GM19324 (cell line): ENCODE data around the gene OR8K1.

Source experiments
- ATAC-seq: cut with Tn5 transposase; IDR thresholded peaks from one replicate; pipeline ENCODE4 v1.9.1; 2021; ENCODE audit warnings: mild to moderate bottlenecking, moderate library complexity; ENCODE audit not compliant: unreplicated experiment, low FRiP score

Gene OR8K1

GRCh38 chr11:56345739-56346138, at the start of gene OR8K1:
TSS of gene OR8K1 (plus strand) at chr11:56346039. CDS start at chr11:56346039, 0 bp downstream.
- ATAC-seq: no peak

DNA sequence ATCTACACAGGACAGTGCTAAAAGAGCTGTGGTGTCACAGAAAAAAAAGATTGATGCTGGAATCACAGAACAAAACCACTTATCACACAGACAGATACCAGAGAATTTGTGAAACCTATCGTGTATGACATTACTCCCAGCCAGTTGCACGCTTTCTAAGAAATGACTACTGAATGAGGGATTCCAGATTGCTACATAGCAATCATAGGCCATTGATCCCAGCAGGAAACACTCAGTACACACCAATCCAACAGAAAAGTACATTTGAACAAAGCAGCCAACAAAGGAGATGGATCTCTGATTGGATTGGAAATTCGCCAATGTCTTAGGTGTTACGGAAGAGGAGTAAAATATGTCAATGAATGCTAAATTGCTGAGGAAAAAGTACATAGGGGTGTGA, 48.9 kb upstream of the OR8K1 start:
- ATAC-seq: no peak

DNA sequence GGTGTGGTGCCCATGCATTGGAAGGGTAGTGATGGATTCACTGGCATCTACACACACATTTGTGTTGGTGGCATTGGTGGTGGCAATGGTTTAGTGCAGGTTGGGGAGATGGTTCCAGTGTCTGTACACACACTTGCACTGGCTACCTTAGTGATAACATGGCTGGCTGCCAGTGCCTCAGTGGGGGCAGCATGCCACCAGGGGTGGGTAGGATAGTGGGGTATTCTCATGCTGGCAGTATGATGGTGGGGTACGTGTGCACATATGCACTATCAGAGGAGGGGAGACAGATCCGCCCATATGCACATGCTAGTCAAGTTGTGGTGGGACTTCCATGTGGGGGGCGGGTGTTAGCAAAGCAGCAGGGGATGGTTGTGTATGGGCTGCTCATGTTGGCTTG, 38.0 kb upstream of the OR8K1 start:
- no peak for ATAC-seq

GRCh38 chr11:56314844-56315243, 31.0 kb upstream of the OR8K1 start, which contains the start of gene OR8K3:
TSS of gene OR8K3 (plus strand) at chr11:56315144. CDS start at chr11:56318307, 3,163 bp downstream.
- no peak for ATAC-seq

GRCh38 chr11:56331861-56332491, 13.9 kb upstream of the OR8K1 start:
- no peak for ATAC-seq

DNA sequence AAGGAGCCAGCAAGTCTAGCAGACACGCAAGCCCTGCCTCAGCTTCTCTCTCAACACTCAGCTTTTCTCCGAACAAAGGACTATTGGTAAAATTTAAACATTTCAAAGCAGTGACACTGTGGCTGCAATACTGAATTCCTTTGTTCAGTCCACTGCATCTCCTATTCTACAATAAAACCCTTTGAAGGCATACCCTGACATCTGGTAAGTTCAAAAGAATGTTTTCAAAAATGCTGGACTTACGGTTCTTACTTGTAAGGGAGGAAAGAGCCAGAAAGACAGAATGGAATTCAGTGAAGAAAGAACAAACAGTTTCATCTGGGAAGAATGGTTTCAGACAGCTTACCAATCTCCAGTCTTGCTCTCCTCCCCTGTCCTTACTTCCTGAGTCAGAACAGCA, 12.7 kb upstream of the OR8K1 start:
- no peak for ATAC-seq

GRCh38 chr11:56340289-56340688, 5.5 kb upstream of the OR8K1 start:
- ATAC-seq: no peak

- ATAC-seq: no peak
Observed at GRCh38 chr11:56353991-56354390, 8.2 kb downstream of the OR8K1 start, which contains the start of gene OR8J1. TSS of gene OR8J1 (plus strand) at chr11:56354291. CDS start at chr11:56360247, 5,956 bp downstream.

DNA sequence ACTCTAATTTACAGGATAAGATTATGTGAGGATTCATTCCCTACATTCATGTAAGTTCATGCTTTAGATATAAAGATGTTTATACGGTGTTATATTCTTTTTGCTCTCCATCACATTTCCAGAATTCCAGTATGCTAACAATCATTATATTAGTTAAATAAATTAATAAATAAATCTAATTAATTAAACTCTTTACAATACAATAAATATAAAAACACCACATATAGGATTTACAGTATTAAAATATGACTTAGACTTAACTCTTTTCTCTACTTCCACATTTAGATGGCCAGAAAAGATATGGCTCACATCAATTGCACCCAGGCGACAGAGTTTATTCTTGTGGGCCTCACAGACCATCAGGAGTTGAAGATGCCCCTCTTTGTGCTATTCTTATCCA, 29.5 kb downstream of the OR8K1 start, which contains the start of gene OR8U1:
OR8U1 (plus strand) TSS at position 301 of the 400 bp plus-strand sequence; CDS start at position 301, 0 bp downstream.
- ATAC-seq: no peak

GRCh38 chr11:56380120-56380519, 34.3 kb downstream of the OR8K1 start:
- ATAC-seq: no peak

- ATAC-seq: no peak
Observed at GRCh38 chr11:56394381-56394780, 48.5 kb downstream of the OR8K1 start.

DNA sequence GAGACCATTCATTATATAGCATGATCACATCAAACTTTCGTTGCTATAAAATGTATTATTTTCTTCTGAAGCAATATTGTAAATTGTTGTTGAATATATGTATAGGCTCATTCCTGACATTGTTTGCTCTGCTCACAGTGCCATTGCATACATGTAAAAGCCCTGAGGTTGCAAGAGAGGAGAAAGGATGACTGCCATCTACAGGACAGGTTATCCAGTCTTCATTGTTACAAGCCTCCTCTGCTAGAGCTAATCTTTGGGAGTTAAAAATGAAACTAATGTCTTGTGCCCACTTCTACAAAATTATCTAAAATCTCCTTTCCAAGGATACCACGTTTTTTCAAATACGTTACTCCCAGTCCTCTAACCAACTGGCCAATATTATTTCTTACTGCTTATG, 50.2 kb downstream of the OR8K1 start:
- ATAC-seq: no peak
